HUES48 (cell line): ENCODE measurements around the gene BTG3.

Experiments used
- H3K27ac ChIP-seq: one replicate; pipeline ENCODE4 v1.7.0; 2013; ENCODE audit warnings: low read depth, low read length, inconsistent platforms
- H3K27me3 ChIP-seq: 2 replicates; pipeline ENCODE4 v1.6.1; 2013; ENCODE audit warnings: mild to moderate bottlenecking, low read length; ENCODE audit not compliant: control insufficient read depth, insufficient read depth
- H3K36me3 ChIP-seq: 2 replicates; pipeline ENCODE4 v1.6.1; 2013; ENCODE audit warnings: low read length; ENCODE audit not compliant: control insufficient read depth, insufficient read depth
- H3K4me1 ChIP-seq: 2 replicates; pipeline ENCODE4 v1.6.1; 2013; ENCODE audit warnings: mild to moderate bottlenecking, low read length; ENCODE audit not compliant: control insufficient read depth, insufficient read depth
- H3K4me3 ChIP-seq: 2 replicates; pipeline ENCODE4 v1.5.1; 2013; ENCODE audit warnings: mild to moderate bottlenecking, low read depth, low read length
- H3K9ac ChIP-seq: 2 replicates; pipeline ENCODE4 v1.6.1; 2013; ENCODE audit warnings: mild to moderate bottlenecking, low read depth, low read length, moderate library complexity
- H3K9me3 ChIP-seq: 2 replicates; pipeline ENCODE4 v1.6.1; 2013; ENCODE audit warnings: low read length; ENCODE audit not compliant: control insufficient read depth, insufficient read depth

Gene BTG3

DNA sequence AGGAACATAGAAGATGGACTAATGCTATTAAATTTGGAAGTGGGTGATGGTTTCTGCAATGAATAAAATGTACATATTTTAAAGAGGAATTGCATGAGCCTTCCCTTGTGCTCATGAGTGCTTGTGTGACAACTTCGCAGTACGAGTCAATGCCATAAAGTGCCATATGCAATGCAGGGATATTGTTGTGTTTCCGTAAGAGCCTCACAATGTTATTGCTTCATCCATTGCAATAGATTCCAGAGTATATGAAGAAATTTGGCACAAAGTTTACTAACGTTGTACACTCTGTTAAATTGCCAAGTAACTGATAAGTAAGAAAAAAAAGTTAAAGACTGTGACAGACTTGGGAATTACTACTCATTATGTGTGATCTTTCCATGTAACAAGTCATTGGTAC is 22.3 kb downstream of the BTG3 start:
- H3K27me3 ChIP-seq, result no peaks in the 10 kb centered on the region

GRCh38 chr21:17585875-17586450 is 26.7 kb downstream of the BTG3 start:
- no peaks in the 10 kb centered on the region for H3K36me3 ChIP-seq
- no peak overlapping the region for H3K27ac ChIP-seq
- no peak overlapping the region for H3K9ac ChIP-seq
- H3K9me3 ChIP-seq, result no peaks in the 10 kb centered on the region
- H3K4me3 ChIP-seq, result no peak overlapping the region
- H3K4me1 ChIP-seq, result no peaks in the 10 kb centered on the region
- H3K27me3 ChIP-seq, result no peaks in the 10 kb centered on the region

More for the DNA sequence above, 22.3 kb downstream of the BTG3 start:
- no peak overlapping the region for H3K9ac ChIP-seq
- H3K4me1 ChIP-seq, result no peaks in the 10 kb centered on the region
- H3K36me3 ChIP-seq, result peaks cover 34% of the 10 kb centered on the region
- H3K27ac ChIP-seq, result no peak overlapping the region
- no peak overlapping the region for H3K4me3 ChIP-seq
- no peaks in the 10 kb centered on the region for H3K9me3 ChIP-seq

DNA sequence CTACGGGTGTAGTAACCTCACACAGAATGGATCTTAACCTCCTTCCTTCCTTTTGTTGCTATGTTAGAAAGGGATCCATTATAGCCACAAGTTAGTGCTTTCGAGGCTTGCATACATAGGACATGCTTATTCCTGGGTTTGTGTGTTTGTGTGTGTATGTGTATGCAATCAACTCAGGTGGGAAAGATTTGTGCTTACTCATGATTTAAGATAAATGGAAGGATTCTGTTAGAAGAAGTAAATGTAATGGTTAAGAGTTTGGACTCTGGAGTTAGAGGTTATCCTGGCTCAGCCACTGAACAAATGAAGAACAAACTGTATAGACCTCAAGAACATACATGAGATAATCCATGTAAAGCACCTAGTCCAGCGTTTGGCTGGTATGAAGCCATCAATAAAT is 28.8 kb downstream of the BTG3 start:
- Histone ChIP-seq H3K27ac (no peak overlapping the region), H3K36me3 (0 out of 2 replicates have a peak, but pooled peaks cover 7% of the 10 kb centered on the region), H3K9me3 (no peaks in the 10 kb centered on the region), H3K4me3 (no peak overlapping the region), H3K9ac (no peak overlapping the region), H3K4me1 (no peaks in the 10 kb centered on the region), H3K27me3 (no peaks in the 10 kb centered on the region)

GRCh38 chr21:17580319-17580718 is 32.4 kb downstream of the BTG3 start:
- Histone ChIP-seq H3K27me3 (no peaks in the 10 kb centered on the region), H3K4me1 (no peaks in the 10 kb centered on the region), H3K36me3 (0 out of 2 replicates have a peak, but pooled peaks cover 14% of the 10 kb centered on the region), H3K4me3 (no peak overlapping the region), H3K9ac (no peak overlapping the region), H3K9me3 (no peaks in the 10 kb centered on the region), H3K27ac (no peak overlapping the region)

DNA sequence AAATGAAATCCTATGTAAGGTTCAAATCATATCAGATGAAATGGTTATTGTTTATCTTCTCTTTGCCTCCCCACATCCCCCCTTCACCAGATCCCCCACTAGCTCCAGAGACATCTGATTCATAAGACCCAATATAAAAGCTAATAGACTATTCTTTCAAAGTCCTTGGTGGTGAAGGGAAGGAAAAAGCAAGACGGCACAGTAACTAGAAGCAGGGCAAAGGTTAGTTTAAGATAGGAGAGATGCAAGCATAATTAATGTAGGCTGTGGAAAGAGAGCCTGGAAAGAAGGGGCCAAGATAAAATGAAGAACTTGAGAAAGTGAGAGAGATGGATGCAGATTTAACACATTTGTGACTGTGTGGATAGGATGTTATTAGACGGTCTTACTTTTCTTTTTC is 33.8 kb downstream of the BTG3 start:
- Histone ChIP-seq H3K4me3 (no peak overlapping the region), H3K27me3 (no peaks in the 10 kb centered on the region), H3K36me3 (0 out of 2 replicates have a peak, but pooled peaks cover 14% of the 10 kb centered on the region), H3K9me3 (no peaks in the 10 kb centered on the region), H3K27ac (no peak overlapping the region), H3K9ac (no peak overlapping the region), H3K4me1 (no peaks in the 10 kb centered on the region)

GRCh38 chr21:17578162-17578561 is 34.5 kb downstream of the BTG3 start:
- no peak overlapping the region for H3K27ac ChIP-seq
- H3K9me3 ChIP-seq, result no peaks in the 10 kb centered on the region
- H3K36me3 ChIP-seq, result 0 out of 2 replicates have a peak, but pooled peaks cover 14% of the 10 kb centered on the region
- H3K4me3 ChIP-seq, result no peak overlapping the region
- no peaks in the 10 kb centered on the region for H3K27me3 ChIP-seq
- no peaks in the 10 kb centered on the region for H3K4me1 ChIP-seq
- no peak overlapping the region for H3K9ac ChIP-seq

GRCh38 chr21:17577701-17578100 is 35.0 kb downstream of the BTG3 start:
- no peaks in the 10 kb centered on the region for H3K4me1 ChIP-seq
- H3K9me3 ChIP-seq, result no peaks in the 10 kb centered on the region
- H3K4me3 ChIP-seq, result no peak overlapping the region
- no peak overlapping the region for H3K27ac ChIP-seq
- no peaks in the 10 kb centered on the region for H3K27me3 ChIP-seq
- no peak overlapping the region for H3K9ac ChIP-seq
- 0 out of 2 replicates have a peak, but pooled peaks cover 14% of the 10 kb centered on the region for H3K36me3 ChIP-seq

DNA sequence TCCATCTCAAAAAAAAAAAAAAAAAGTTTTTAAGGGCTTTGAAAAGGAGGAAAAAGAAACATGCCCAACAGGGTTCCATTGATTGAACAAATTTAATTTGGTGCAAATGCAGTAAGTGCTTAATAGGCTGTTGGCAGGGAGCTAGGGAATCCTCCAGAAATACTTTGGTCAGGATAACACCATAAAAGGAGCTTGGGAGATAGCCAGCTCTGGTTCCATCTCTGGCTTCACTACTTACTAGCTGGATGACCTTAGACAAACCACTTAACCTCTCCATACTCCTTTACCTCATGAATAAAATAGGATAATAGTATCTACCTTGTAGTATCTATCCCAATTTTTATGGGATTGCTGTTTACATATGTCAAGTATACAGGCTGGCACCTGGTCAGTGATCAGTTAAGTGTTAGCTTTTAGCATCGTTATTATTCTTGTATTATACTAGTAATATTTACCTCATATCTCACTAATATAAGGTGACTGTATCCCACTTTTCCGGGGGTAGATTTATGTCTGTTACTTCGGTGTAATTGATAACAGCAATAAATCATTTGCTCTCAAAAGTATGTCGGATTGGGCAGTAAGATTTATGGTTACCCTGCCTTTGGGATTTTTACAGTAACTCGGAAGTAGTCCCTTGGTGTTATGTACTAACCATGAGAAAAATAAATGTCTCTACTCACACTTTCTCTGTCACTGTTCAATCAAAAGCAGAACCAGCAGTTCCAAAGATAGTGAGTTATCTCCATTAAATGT is 36.4 kb downstream of the BTG3 start:
- H3K27me3 ChIP-seq, result no peaks in the 10 kb centered on the region
- 0 out of 2 replicates have a peak, but pooled peaks cover 19% of the 10 kb centered on the region for H3K36me3 ChIP-seq
- no peaks in the 10 kb centered on the region for H3K9me3 ChIP-seq
- H3K27ac ChIP-seq, result no peak overlapping the region
- no peaks in the 10 kb centered on the region for H3K4me1 ChIP-seq
- H3K4me3 ChIP-seq, result no peak overlapping the region
- no peak overlapping the region for H3K9ac ChIP-seq

DNA sequence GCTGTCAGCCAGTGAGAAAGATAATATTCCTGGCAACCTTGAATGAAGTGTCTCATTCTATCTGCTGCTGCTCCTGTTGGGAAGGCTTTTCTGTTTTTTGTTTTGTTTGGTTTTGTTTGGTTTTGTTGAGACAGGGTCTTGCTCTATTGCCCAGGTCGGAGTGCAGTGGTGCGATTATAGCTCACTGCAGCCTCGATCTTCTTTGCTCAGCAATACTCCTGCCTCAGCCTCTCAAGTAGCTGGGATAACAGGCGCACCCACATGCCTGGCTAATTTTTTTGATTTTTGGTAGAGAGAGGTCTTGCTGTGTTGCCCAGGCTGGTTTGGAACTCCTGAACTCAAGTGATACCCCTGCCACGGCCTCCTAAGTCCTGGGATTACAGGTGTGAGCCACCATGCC is 37.6 kb downstream of the BTG3 start:
- H3K4me3 ChIP-seq, result no peak overlapping the region
- H3K9me3 ChIP-seq, result no peaks in the 10 kb centered on the region
- H3K4me1 ChIP-seq, result no peaks in the 10 kb centered on the region
- H3K27me3 ChIP-seq, result no peaks in the 10 kb centered on the region
- peaks cover 23% of the 10 kb centered on the region for H3K36me3 ChIP-seq
- H3K9ac ChIP-seq, result no peak overlapping the region
- H3K27ac ChIP-seq, result no peak overlapping the region

DNA sequence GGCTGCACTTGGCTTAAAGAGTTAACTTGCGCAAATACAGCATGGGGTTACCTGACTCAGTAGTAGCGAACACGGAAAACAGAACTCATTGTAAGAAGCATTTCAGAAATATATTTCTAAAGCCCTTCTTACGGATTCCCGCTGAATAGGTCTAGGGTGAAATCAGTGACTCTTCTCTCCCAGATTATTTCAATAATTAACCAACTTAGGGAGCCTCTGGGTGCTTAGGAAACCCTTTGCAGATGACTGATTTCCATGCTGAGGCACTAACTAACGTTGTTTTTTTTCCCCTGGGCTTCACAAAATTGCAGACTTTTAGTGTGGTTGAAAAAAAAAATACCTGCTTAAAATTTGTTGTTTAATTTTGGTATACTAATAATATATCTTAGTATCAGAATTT is 40.3 kb downstream of the BTG3 start:
- no peaks in the 10 kb centered on the region for H3K27me3 ChIP-seq
- H3K36me3 ChIP-seq, result peaks cover 19% of the 10 kb centered on the region
- no peak overlapping the region for H3K9ac ChIP-seq
- no peak overlapping the region for H3K27ac ChIP-seq
- no peaks in the 10 kb centered on the region for H3K4me1 ChIP-seq
- no peak overlapping the region for H3K4me3 ChIP-seq
- H3K9me3 ChIP-seq, result no peaks in the 10 kb centered on the region

GRCh38 chr21:17570786-17571185 is 41.9 kb downstream of the BTG3 start:
- no peak overlapping the region for H3K9ac ChIP-seq
- no peaks in the 10 kb centered on the region for H3K9me3 ChIP-seq
- H3K4me1 ChIP-seq, result no peaks in the 10 kb centered on the region
- no peak overlapping the region for H3K4me3 ChIP-seq
- H3K27ac ChIP-seq, result no peak overlapping the region
- H3K27me3 ChIP-seq, result no peaks in the 10 kb centered on the region
- H3K36me3 ChIP-seq, result peaks cover 29% of the 10 kb centered on the region
